A549 (cell line): ENCODE results near the gene SMCR8. TPM values are rescaled to one million over a fixed set of nuclear protein-coding genes. Genes with fewer than 3 reads are reported as not detected.

Experiments used
- ATAC-seq, 2 experiments: fragments of 200-7000 bp in 1 of 2; fragments of >200 bp in 1 of 2; cut with Nextera tagmentation in 1 of 2; cut with Tn5 transposase in 1 of 2; 3 replicates each; pipeline versions ENCODE4 v1.8.0 to v1.9.1; 2018 to 2020; ENCODE audit warnings: mild to moderate bottlenecking in 1 of 2, moderate library complexity in 1 of 2
- CTCF ChIA-PET: fragments of 300-600 bp; sonication (Branson Sonifier 250); formaldehyde crosslinking; extraction: SDS; loops from one replicate; lab custom pipeline; 2021; ENCODE audit warnings: antibody characterized with exemption, inconsistent platforms; lab: Yijun Ruan, JAX
- POLR2A ChIA-PET: fragments of 350-600 bp; formaldehyde crosslinking; extraction: SDS; loops from one replicate; lab custom pipeline; 2021; ENCODE audit warnings: antibody characterized with exemption, inconsistent platforms; lab: Yijun Ruan, JAX
- DNase-seq, 2 experiments: peaks; one replicate each; pipeline versions ENCODE4 v3.0.0 to v3.0.0-alpha.2; 2011 to 2016; ENCODE audit warnings: low read depth in 1 of 2, low spot score in 1 of 2
- FAIRE-seq: peaks from 2 replicates; lab custom pipeline; 2011; peaks lifted over from hg19 to GRCh38; lab: Jason Lieb, UNC
- H3K27ac ChIP-seq, 2 experiments: fragments of >200 bp; sonication (Bioruptor Twin); formaldehyde crosslinking; 3 replicates each; pipeline ENCODE4 v1.5.1; 2016 to 2017
- H3K4me1 ChIP-seq: fragments of >200 bp; sonication (Bioruptor Twin); formaldehyde crosslinking; 3 replicates; pipeline ENCODE4 v1.6.1; 2016
- H3K4me2 ChIP-seq: fragments of >200 bp; sonication (Bioruptor Twin); formaldehyde crosslinking; 3 replicates; pipeline ENCODE4 v1.6.1; 2016
- H3K4me3 ChIP-seq: fragments of >200 bp; sonication (Bioruptor Twin); formaldehyde crosslinking; 3 replicates; pipeline ENCODE4 v1.5.1; 2016
- H3K9me3 ChIP-seq: fragments of >200 bp; sonication (Bioruptor Twin); formaldehyde crosslinking; 3 replicates; pipeline ENCODE4 v1.6.1; 2016
- CEBPB ChIP-seq, 2 experiments: fragments of >200 bp in 1 of 2; sonication (Bioruptor Twin) in 1 of 2; formaldehyde crosslinking in 1 of 2; IDR thresholded peaks; 2 replicates each; pipeline ENCODE4 v1.6.1; 2012 to 2016
- EHF ChIP-seq: fragments of 250-450 bp; sonication (Bioruptor Pico); IDR thresholded peaks from 2 replicates; pipeline ENCODE4 v1.5.0; 2020; ENCODE audit warnings: mild to moderate bottlenecking
- EHMT2 ChIP-seq: fragments of 200-600 bp; sonication (generic); IDR thresholded peaks from 2 replicates; pipeline ENCODE4 v1.6.1; 2016; ENCODE audit warnings: antibody characterized with exemption, low read depth, mild to moderate bottlenecking, moderate library complexity
- FOSL2 ChIP-seq, 2 experiments: fragments of 450-650 bp in 1 of 2; fragments of >200 bp in 1 of 2; sonication (Bioruptor Twin) in 1 of 2; formaldehyde crosslinking; IDR thresholded peaks; 2 replicates each; pipeline versions ENCODE4 v1.5.0 to v1.6.1; 2016 to 2020; ENCODE audit warnings: mild to moderate bottlenecking in 1 of 2, moderate library complexity in 1 of 2
- FOXS1 ChIP-seq: fragments of 250-450 bp; sonication (Bioruptor Pico); IDR thresholded peaks from 2 replicates; pipeline ENCODE4 v1.5.0; 2020; ENCODE audit warnings: mild to moderate bottlenecking, moderate library complexity
- GATA3 ChIP-seq: IDR thresholded peaks from 2 replicates; pipeline ENCODE4 v1.6.1; 2012; ENCODE audit warnings: borderline replicate concordance
- HEYL ChIP-seq: fragments of 250-450 bp; sonication (Bioruptor Pico); IDR thresholded peaks from 2 replicates; pipeline ENCODE4 v1.8.0; 2021; ENCODE audit warnings: mild to moderate bottlenecking, moderate library complexity
- HOXB13 ChIP-seq: fragments of 250-450 bp; sonication (Bioruptor Pico); IDR thresholded peaks from 2 replicates; pipeline ENCODE4 v1.5.0; 2020; ENCODE audit warnings: low read depth, mild to moderate bottlenecking, moderate library complexity
- HOXB5 ChIP-seq: fragments of 250-450 bp; sonication (Bioruptor Pico); IDR thresholded peaks from 2 replicates; pipeline ENCODE4 v1.5.0; 2020; ENCODE audit warnings: mild to moderate bottlenecking, moderate library complexity
- JUNB ChIP-seq: fragments of >200 bp; sonication (Bioruptor Twin); formaldehyde crosslinking; IDR thresholded peaks from 2 replicates; pipeline ENCODE4 v1.6.1; 2016
- KDM5A ChIP-seq: fragments of 200-600 bp; sonication (generic); IDR thresholded peaks from 2 replicates; pipeline ENCODE4 v1.6.1; 2016; ENCODE audit warnings: antibody characterized with exemption, mild to moderate bottlenecking
- MAX ChIP-seq: IDR thresholded peaks from 2 replicates; pipeline ENCODE4 v1.6.1; 2012
- MYC ChIP-seq: IDR thresholded peaks from 2 replicates; pipeline ENCODE4 v1.6.1; 2012; ENCODE audit warnings: mild to moderate bottlenecking, inconsistent platforms, low read length, improper control_type of control experiment, borderline replicate concordance
- NFE2L2 ChIP-seq: fragments of 150-350 bp; conservative IDR thresholded peaks from 2 replicates; pipeline ENCODE4 v1.6.1; 2014; ENCODE audit warnings: low read length
- NPAS2 ChIP-seq: fragments of 250-450 bp; sonication (Bioruptor Pico); IDR thresholded peaks from 2 replicates; pipeline ENCODE4 v1.8.0; 2022; ENCODE audit warnings: mild to moderate bottlenecking, moderate library complexity, borderline replicate concordance
- NR3C1 ChIP-seq: fragments of >200 bp; sonication (Bioruptor Twin); formaldehyde crosslinking; IDR thresholded peaks from 3 replicates; pipeline ENCODE4 v1.6.1; 2017
- RAD21 ChIP-seq, 2 experiments: fragments of >200 bp in 1 of 2; sonication (Bioruptor Twin) in 1 of 2; formaldehyde crosslinking in 1 of 2; IDR thresholded peaks in 1 of 2; conservative IDR thresholded peaks in 1 of 2; 2 replicates in 1 of 2; 3 replicates in 1 of 2; pipeline ENCODE4 v1.6.1; 2012 to 2018; ENCODE audit warnings: inconsistent platforms in 1 of 2
- SMC3 ChIP-seq: fragments of >200 bp; sonication (Bioruptor Twin); formaldehyde crosslinking; IDR thresholded peaks from 3 replicates; pipeline ENCODE4 v1.6.1; 2018; ENCODE audit warnings: inconsistent platforms
- ZFP36 ChIP-seq: fragments of 450-650 bp; IDR thresholded peaks from 2 replicates; pipeline ENCODE4 v1.6.1; 2014; ENCODE audit warnings: borderline replicate concordance; ENCODE audit not compliant: partially characterized antibody
- ZNF302 ChIP-seq: fragments of 250-450 bp; sonication (Bioruptor Pico); IDR thresholded peaks from 2 replicates; pipeline ENCODE4 v1.9.0; 2021; ENCODE audit warnings: inconsistent platforms, mild to moderate bottlenecking, moderate library complexity
- WGBS: methylation state at CpG from one replicate; pipeline ENCODE4 v1.1.6; 2017; ENCODE audit errors: missing lambda C conversion rate; 5-methylcytosine and 5-hydroxymethylcytosine counted together
- polyA plus RNA-seq, 4 experiments: library from polyadenylated mRNA; depleted of rRNA in 3 of 4; stranded (reverse); fragments of >200 nt; fragmentation: RNase III in 1 of 4; extraction: RNeasy Plus Mini Kit Qiagen cat#74134 plus additional on column Dnase treatment in 1 of 4; gene quantifications; 2 replicates in 3 of 4; 3 replicates in 1 of 4; pipeline ENCODE4 v1.2.3, GENCODE V29; 2011 to 2017
- TF ChIP-seq, protein P1 (sequence below): fragments of 250-450 bp; sonication (Bioruptor Pico); IDR thresholded peaks from 2 replicates; pipeline ENCODE4 v1.5.0; 2020; ENCODE audit warnings: low read depth, mild to moderate bottlenecking, moderate library complexity
- TF ChIP-seq, protein P2 (sequence below): fragments of >200 bp; sonication (Bioruptor Twin); formaldehyde crosslinking; IDR thresholded peaks from 2 replicates; pipeline ENCODE4 v1.6.1; 2016
- TF ChIP-seq, protein P3 (sequence below): fragments of >200 bp; sonication (Bioruptor Twin); formaldehyde crosslinking; IDR thresholded peaks from 3 replicates; pipeline ENCODE4 v1.6.1; 2016
- TF ChIP-seq, protein P4 (sequence below): IDR thresholded peaks from 2 replicates; pipeline ENCODE4 v1.6.1; 2012; ENCODE audit warnings: low read depth, borderline replicate concordance
- TF ChIP-seq, protein P5 (sequence below): fragments of >200 bp; sonication (Bioruptor Twin); formaldehyde crosslinking; IDR thresholded peaks from 3 replicates; pipeline ENCODE4 v1.5.1; 2016

The SMCR8 gene
- polyA plus RNA-seq, 2 of the 4 experiments (the other 2 are of a cell fraction) = 12.3 to 15.8 TPM

- H3K27ac ChIP-seq = no peak overlapping the region
- H3K4me1 ChIP-seq = peaks cover 23% of the 10 kb centered on the region; the same call in 2 of the 3 replicates
- TF ChIP-seq FOSL2 (IDR thresholded peaks at IDR 0.05) (no peak), FOSL2 (CRISPR knock-in tag; IDR thresholded peaks at IDR 0.05) (no peak), EHF (no peak), NPAS2 (no peak), NFE2L2 (no peak), HOXB5 (CRISPR knock-in tag) (no peak), JUNB (no peak), ZNF302 (CRISPR knock-in tag) (no peak), CEBPB (IDR thresholded peaks at IDR 0.05) (no peak), EHMT2 (no peak)
- TF ChIP-seq, protein P1, sequence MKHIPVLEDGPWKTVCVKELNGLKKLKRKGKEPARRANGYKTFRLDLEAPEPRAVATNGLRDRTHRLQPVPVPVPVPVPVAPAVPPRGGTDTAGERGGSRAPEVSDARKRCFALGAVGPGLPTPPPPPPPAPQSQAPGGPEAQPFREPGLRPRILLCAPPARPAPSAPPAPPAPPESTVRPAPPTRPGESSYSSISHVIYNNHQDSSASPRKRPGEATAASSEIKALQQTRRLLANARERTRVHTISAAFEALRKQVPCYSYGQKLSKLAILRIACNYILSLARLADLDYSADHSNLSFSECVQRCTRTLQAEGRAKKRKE (CRISPR knock-in tag) = no peak
- TF ChIP-seq, protein P2, sequence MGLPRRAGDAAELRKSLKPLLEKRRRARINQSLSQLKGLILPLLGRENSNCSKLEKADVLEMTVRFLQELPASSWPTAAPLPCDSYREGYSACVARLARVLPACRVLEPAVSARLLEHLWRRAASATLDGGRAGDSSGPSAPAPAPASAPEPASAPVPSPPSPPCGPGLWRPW = no peak
- TF ChIP-seq, protein P3, sequence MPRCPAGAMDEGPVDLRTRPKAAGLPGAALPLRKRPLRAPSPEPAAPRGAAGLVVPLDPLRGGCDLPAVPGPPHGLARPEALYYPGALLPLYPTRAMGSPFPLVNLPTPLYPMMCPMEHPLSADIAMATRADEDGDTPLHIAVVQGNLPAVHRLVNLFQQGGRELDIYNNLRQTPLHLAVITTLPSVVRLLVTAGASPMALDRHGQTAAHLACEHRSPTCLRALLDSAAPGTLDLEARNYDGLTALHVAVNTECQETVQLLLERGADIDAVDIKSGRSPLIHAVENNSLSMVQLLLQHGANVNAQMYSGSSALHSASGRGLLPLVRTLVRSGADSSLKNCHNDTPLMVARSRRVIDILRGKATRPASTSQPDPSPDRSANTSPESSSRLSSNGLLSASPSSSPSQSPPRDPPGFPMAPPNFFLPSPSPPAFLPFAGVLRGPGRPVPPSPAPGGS = no peak
- H3K9me3 ChIP-seq = no peaks in the 10 kb centered on the region
- no peak overlapping the region for H3K4me3 ChIP-seq
- CTCF ChIA-PET = interaction anchor here (1.0 to 3.3 kb wide), 7 partner anchors 8 to 73 kb away, joined by 3 to 16 read pairs (median 10); partner anchors contain the start of genes EVPLL and MIEF2
- POLR2A ChIA-PET = no interaction called here
- peak in 1 of 2 experiments; percentile 51 for DNase-seq
- no peak overlapping the region for H3K4me2 ChIP-seq
- ATAC-seq = peak in 1 of 2 experiments; percentile 55; a peak in 3 of 6 replicates
- 83% methylated on average over 5 of the region's 5 CpGs for WGBS
- no peak for FAIRE-seq
Observed at GRCh38 chr17:18321309-18321708, 6.2 kb downstream of the SMCR8 start.

DNA sequence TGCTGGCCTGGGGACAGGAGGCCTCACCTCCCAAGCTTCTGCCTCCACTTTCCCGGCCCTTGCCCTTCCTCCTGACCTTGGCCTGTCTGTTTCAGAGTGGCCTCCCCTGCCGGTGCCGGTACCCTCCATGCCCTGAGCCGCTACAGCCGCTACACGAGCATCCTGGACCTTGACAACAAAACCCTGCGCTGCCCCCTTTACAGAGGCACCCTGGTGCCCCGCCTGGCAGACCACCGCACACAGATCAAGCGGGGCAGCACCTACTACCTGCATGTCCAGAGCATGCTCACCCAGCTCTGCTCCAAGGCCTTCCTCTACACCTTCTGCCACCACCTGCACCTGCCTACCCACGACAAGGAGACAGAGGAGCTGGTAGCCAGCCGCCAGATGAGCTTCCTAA is 7.4 kb downstream of the SMCR8 start:
- H3K4me2 ChIP-seq = no peak overlapping the region
- ChIA-PET CTCF (interaction anchor here (1.2 to 3.3 kb wide), 4 partner anchors 9 to 62 kb away, joined by 4 to 16 read pairs (median 10); partner anchors contain the start of genes EVPLL and MIEF2), POLR2A (interaction anchor here (1.1 kb wide), 1 partner anchor 8 kb away, joined by 3 read pairs; the partner anchor contains the start of genes SMCR8 and TOP3A)
- no peak for ATAC-seq
- H3K9me3 ChIP-seq = no peaks in the 10 kb centered on the region
- no peak overlapping the region for H3K4me3 ChIP-seq
- H3K27ac ChIP-seq = no peak overlapping the region
- TF ChIP-seq RAD21 (conservative IDR thresholded peaks at IDR 0.05 in 1 of 2, IDR thresholded peaks at IDR 0.05 in 1 of 2) (no peak), ZFP36 (no peak), HEYL (CRISPR knock-in tag) (no peak), HOXB5 (CRISPR knock-in tag) (no peak), GATA3 (no peak)
- no peak for FAIRE-seq
- H3K4me1 ChIP-seq = peaks cover 13% of the 10 kb centered on the region; the same call in 2 of the 3 replicates
- DNase-seq = no peak
- WGBS = 96% methylated on average over 12 of the region's 12 CpGs

GRCh38 chr17:18323007-18323406 is 7.9 kb downstream of the SMCR8 start:
- Histone ChIP-seq H3K4me1 (peaks cover 8% of the 10 kb centered on the region; the same call in 2 of the 3 replicates), H3K9me3 (no peaks in the 10 kb centered on the region), H3K27ac (no peak overlapping the region), H3K4me3 (no peak overlapping the region), H3K4me2 (no peak overlapping the region)
- ATAC-seq = peak; percentile 38 to 40; a peak in 3 of 6 replicates
- ChIA-PET CTCF (interaction anchor here (2.5 to 3.3 kb wide), 2 partner anchors 9 to 17 kb away, joined by 9 to 10 read pairs; no protein-coding TSS in a partner anchor), POLR2A (interaction anchor here (1.1 kb wide), 1 partner anchor 8 kb away, joined by 3 read pairs; the partner anchor contains the start of genes SMCR8 and TOP3A)
- FAIRE-seq = no peak
- DNase-seq = peak; percentile 30 to 45
- TF ChIP-seq FOXS1 (CRISPR knock-in tag) (no peak), NR3C1 (no peak), SMC3 (no peak), RAD21 (conservative IDR thresholded peaks at IDR 0.05 in 1 of 2, IDR thresholded peaks at IDR 0.05 in 1 of 2) (peak in 1 of 2 experiments; percentile 32; a peak in 2 of 5 replicates), MYC (peak; percentile 40; the same call in 1 of the 2 replicates), KDM5A (no peak), HOXB13 (CRISPR knock-in tag) (no peak), MAX (peak; percentile 58; the same call in 1 of the 2 replicates)
- TF ChIP-seq, protein P4, sequence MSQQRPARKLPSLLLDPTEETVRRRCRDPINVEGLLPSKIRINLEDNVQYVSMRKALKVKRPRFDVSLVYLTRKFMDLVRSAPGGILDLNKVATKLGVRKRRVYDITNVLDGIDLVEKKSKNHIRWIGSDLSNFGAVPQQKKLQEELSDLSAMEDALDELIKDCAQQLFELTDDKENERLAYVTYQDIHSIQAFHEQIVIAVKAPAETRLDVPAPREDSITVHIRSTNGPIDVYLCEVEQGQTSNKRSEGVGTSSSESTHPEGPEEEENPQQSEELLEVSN = no peak
- TF ChIP-seq, protein P5, sequence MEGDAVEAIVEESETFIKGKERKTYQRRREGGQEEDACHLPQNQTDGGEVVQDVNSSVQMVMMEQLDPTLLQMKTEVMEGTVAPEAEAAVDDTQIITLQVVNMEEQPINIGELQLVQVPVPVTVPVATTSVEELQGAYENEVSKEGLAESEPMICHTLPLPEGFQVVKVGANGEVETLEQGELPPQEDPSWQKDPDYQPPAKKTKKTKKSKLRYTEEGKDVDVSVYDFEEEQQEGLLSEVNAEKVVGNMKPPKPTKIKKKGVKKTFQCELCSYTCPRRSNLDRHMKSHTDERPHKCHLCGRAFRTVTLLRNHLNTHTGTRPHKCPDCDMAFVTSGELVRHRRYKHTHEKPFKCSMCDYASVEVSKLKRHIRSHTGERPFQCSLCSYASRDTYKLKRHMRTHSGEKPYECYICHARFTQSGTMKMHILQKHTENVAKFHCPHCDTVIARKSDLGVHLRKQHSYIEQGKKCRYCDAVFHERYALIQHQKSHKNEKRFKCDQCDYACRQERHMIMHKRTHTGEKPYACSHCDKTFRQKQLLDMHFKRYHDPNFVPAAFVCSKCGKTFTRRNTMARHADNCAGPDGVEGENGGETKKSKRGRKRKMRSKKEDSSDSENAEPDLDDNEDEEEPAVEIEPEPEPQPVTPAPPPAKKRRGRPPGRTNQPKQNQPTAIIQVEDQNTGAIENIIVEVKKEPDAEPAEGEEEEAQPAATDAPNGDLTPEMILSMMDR = peak; percentile 13; the same call in 1 of the 3 replicates
- WGBS = 46% methylated on average over 3 of the region's 3 CpGs
